Activated CD4-positive, CD25-positive, alpha-beta regulatory T cell treated with anti-CD3 and anti-CD28 coated beads, Interleukin-2, amount 50 U/mL, for 24 hours (primary cell): Measurements from ENCODE around the gene KHDC3L.
"Not testable (repeated sequence)": the region's sequence is repeated elsewhere in the genome, so short reads cannot be mapped to it uniquely, and the experiment has no call there.

Experiments
- ATAC-seq, 2 donors: fragments of 150-1000 bp; cut with Tn5 transposase; one replicate each; pipeline ENCODE4 v1.10.0; 2021; ENCODE audit warnings: mild to moderate bottlenecking in 1 of 2, moderate library complexity in 1 of 2

KHDC3L gene

DNA sequence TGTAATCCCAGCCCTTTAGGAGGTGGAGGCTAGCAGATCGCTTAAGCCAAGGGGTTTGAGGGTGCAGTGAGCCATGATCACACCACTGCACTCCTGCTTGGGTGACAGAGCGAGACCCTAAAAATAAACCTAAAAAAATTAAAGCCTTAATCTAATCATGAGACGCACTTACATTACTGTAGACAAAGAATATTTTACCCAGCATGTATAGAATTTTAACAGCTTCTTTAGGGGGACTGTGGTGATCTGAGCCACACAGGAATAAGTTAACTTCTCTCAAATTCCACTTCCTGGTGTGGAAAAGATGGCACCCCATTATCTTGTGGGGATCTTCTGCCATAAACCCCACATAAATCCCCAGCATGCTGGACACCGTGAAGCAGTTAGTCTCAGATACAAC is 9.5 kb downstream of the KHDC3L start:
- ATAC-seq = no peak

DNA sequence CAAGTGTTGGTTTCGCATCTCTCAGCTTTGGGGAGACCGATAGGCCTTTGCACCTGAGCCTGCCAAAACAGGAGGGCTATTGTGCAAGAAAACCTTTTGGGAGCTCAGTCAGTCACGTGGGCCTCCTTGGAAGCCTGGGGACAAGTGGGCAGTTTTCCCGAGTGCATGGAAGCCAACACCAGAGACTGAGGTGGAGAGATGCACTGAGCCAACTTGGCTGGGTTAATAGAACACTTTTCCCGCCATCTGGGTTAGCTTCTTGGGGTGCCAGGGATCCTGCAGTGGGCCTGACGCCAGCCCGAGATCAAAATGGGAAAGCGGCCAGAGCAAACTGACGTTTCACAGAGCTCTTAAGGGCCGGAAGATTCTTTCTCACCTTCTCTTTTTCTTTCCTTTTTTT is 10.1 kb downstream of the KHDC3L start:
- ATAC-seq = no peak

DNA sequence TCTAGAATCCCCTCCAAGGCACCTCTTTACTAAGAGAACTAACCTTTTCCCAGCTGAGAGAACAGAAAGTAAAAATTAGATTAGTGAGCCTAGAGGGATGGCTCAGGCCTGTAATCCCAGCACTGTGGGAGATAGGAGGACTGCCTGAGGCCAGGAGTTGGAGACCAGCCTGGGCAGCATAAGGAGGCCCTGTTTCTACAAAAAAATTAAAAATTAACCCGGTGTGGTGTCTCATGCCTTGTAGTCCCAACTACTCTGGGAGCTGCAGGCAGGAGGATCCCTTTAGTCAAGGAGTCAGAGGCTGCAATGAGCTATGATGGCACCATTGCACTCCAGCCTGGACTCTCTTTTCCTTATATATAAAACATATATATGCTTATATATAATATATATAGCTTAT is 12.8 kb downstream of the KHDC3L start:
- ATAC-seq = no peak

DNA sequence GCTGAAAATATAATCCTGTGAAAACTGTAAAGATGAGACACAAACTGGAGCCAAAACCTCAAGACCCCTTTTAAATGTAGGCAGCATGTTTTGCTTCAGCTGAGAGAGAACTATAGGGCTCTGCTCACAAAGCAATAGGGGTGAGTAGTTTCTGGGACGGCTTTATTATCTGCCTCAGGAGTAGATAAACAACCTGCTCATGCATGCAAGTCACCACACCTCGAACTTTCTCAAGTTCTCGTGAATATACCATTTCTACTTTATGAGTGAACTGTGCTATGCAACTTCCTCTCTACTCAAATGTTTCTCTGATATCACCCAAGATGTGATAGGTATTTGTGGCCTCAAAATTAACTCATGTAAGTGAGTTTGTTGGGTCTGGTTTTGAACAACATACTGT is 14.8 kb downstream of the KHDC3L start:
- ATAC-seq = no peak

DNA sequence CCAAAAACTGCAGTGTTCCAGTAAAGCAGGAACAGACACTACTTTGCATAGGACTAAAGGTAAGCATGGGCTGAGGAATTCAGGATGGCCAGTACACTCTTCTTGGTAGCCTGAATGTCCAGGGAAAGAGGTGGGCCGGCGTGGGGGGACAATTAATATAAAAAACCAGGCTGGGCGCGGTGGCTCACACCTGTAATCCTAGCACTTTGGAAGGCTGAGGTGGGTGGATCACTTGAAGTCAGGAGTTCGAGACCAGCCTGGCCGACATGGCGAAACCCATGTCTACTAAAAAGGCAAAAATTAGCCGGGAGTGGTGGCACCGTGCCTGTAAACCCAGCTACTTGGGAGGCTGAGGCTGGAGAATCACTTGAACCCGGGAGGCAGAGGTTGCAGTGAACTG is 19.1 kb downstream of the KHDC3L start:
- not testable (repeated sequence) for ATAC-seq

GRCh38 chr6:73382462-73383113 is 20.1 kb downstream of the KHDC3L start:
- no peak for ATAC-seq

DNA sequence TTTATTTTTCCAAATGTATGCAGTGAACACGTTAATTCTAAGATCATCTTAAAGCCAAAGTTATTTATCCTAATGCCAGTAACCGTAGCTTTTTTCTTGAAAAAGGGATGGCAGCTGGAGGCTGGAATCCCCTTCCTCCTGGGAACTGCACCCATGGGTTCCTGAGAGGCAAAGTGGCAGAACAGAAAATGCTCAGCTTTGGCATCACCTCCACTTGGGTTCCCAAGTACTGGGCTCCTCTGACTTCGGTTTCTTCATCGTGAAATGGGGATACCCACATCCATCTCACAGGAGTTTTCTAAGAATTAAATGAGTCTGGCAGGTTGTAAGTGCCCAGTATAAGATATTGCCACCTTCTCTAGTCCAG is 26.0 kb downstream of the KHDC3L start:
- no peak for ATAC-seq

GRCh38 chr6:73388800-73389512 is 26.5 kb downstream of the KHDC3L start:
- peak; percentile 70 to 86 for ATAC-seq

- ATAC-seq = no peak
Measured at GRCh38 chr6:73389854-73390253, 27.4 kb downstream of the KHDC3L start.

GRCh38 chr6:73391675-73392074 is 29.2 kb downstream of the KHDC3L start:
- ATAC-seq = no peak

GRCh38 chr6:73392188-73392587 is 29.7 kb downstream of the KHDC3L start:
- ATAC-seq = not testable (repeated sequence)

DNA sequence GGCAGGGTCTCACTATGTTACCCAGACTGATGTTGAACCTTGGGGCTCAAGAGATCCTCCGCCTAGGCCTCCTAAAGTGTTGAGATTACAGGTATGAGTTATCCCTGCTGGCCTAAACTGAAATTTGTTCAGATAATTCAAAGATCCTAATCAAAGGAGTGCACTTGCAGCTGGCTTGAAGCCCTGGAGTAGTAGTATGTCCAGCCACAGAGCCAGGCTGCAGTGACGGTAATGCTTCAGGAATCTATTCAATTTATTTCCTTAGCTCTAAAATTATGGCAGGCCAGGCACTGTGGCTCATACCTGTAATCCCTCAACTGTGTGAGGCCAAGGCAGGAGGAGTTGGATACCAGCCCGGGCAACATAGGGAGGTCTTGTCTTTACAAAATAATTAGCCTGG is 30.8 kb downstream of the KHDC3L start:
- ATAC-seq = no peak

GRCh38 chr6:73394577-73395354 is 32.3 kb downstream of the KHDC3L start, which contains the start of gene DDX43:
TSS of gene DDX43 (plus strand) at chr6:73394828. CDS start at chr6:73394906, 78 bp downstream.
- ATAC-seq = peak; percentile 66 to 68

DNA sequence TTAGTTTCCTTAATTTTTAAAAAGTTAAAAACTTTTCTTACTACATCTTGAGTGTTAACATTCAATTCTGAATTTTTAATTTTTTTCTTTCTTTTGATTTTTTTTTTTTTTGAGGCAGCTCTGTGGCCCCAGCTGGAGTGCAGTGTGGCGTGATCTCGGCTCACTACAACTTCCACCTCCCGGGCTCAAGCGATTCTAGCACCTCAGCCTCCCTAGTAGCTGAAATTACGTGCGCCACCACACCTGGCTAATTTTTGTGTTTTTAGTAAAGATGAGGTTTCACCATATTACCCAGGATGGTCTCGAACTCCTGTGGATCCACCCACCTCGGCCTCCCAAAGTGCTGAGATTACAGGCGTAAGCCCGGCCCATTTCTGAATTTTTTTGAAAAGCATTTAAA is 33.4 kb downstream of the KHDC3L start:
- no peak for ATAC-seq

GRCh38 chr6:73400656-73401055 is 38.2 kb downstream of the KHDC3L start:
- no peak for ATAC-seq

DNA sequence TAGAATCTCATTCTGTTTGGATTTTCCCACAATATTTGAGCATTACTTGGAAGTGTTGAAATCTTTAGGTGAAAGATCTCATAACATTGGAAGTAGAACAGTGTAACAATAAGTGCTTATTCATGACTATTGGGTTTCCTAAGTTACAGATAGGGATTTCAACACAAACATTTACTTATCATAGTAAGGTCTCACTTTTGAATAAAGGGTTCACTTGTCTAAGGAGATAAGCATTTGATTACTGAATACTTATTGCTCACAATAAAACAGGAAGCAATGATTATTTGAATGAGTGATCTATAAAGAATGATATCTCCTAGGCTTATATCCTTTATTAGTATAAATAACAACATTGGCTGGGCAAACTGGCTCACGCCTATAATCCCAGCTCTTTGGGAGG is 46.9 kb downstream of the KHDC3L start:
- ATAC-seq = no peak

DNA sequence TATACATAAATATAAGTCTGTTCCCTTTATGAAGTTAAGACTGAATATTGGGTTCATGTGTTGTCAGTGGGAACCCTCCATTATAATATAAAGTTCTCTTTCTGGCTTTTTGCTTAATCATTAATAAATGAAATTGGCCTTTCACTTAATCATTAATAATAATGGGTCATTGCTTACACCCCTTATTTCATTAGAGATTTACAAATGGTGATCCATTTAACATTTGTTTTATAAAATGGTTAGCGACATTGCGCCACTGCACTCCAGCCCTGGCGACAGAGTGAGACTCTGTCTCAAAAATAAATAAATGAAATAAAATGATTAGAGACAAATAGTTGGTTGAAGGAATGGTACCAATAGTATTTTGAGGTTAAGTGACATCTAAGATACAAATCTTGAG is 50.6 kb downstream of the KHDC3L start:
- no peak for ATAC-seq
